Sigmoid colon (tissue), 7 donors: Measurements from ENCODE around the gene HSDL2. TPM values are rescaled to one million over a fixed set of nuclear protein-coding genes. Genes with fewer than 3 reads are reported as not detected.

Source experiments
- DNase-seq: peaks from one replicate; pipeline ENCODE4 v3.0.0-alpha.2; 2019
- H3K27ac ChIP-seq, 4 donors: fragments of 200-600 bp; sonication (generic); one replicate each; pipeline ENCODE4 v1.5.1; 2016 to 2019; ENCODE audit warnings: mild to moderate bottlenecking in 1 of 4
- H3K27me3 ChIP-seq, 3 donors: fragments of 200-600 bp; sonication (generic); one replicate each; pipeline ENCODE4 v1.5.1; 2019; ENCODE audit warnings: mild to moderate bottlenecking in 1 of 3
- H3K36me3 ChIP-seq, 4 donors: fragments of 200-600 bp; sonication (generic); one replicate each; pipeline ENCODE4 v1.5.1; 2016 to 2019
- H3K4me1 ChIP-seq, 4 donors: fragments of 200-600 bp; sonication (generic); one replicate each; pipeline ENCODE4 v1.5.1; 2017 to 2019
- H3K4me3 ChIP-seq, 4 donors: fragments of 200-600 bp; sonication (generic); one replicate each; pipeline ENCODE4 v1.5.1; 2017 to 2019; ENCODE audit warnings: mild to moderate bottlenecking in 2 of 4, moderate library complexity in 1 of 4
- H3K9me3 ChIP-seq, 4 donors: fragments of 200-600 bp in 3 of 4; sonication (generic) in 3 of 4; one replicate each; pipeline versions ENCODE4 v1.5.1 to v1.6.1; 2013 to 2019
- CTCF ChIP-seq, 4 experiments: fragments of 450-650 bp in 3 of 4; fragments of 200-600 bp in 1 of 4; IDR thresholded peaks; one replicate each; pipeline ENCODE4 v1.5.1; 2016 to 2019; ENCODE audit warnings: antibody characterized with exemption in 4 of 4, mild to moderate bottlenecking in 3 of 4, moderate library complexity in 2 of 4
- EP300 ChIP-seq, 4 donors: sonication (generic); formaldehyde crosslinking; IDR thresholded peaks; one replicate each; pipeline ENCODE4 v1.6.1; 2017; ENCODE audit warnings: antibody characterized with exemption in 4 of 4
- POLR2A ChIP-seq, 2 donors: fragments of 450-650 bp; IDR thresholded peaks; one replicate each; pipeline ENCODE4 v1.6.1; 2016; ENCODE audit warnings: antibody characterized with exemption in 2 of 2, mild to moderate bottlenecking in 2 of 2, moderate library complexity in 2 of 2
- POLR2AphosphoS5 ChIP-seq, 4 donors: sonication (generic); formaldehyde crosslinking; IDR thresholded peaks; one replicate each; pipeline ENCODE4 v1.6.1; 2017; ENCODE audit warnings: antibody characterized with exemption in 4 of 4
- WGBS, 2 donors: extraction: QIAGEN DNeasy Blood & Tissue Kit; methylation state at CpG; one replicate each; pipeline ENCODE4 v1.1.7; 2013; 5-methylcytosine and 5-hydroxymethylcytosine counted together
- intact Hi-C: fragments of 100-400 bp; cut with DNase I; formaldehyde crosslinking; loops from one replicate; pipeline ENCODE4 v1.15.1; 2023
- polyA plus RNA-seq, 3 donors: library from polyadenylated mRNA; stranded (reverse); fragments of 200-250 nt; gene quantifications; one replicate each; pipeline ENCODE4 v1.2.3, GENCODE V29; 2013
- total RNA-seq, 4 donors: library from RNA; depleted of rRNA; stranded (reverse); fragments of >200 nt; gene quantifications; one replicate each; pipeline ENCODE4 v1.1.0, GENCODE V29; 2016
- donor health status: healthy with polysubstance abuse.
- donor health status: Bipolar disorder and iron deficiency.
- donor health status: healthy.

HSDL2 gene
- total and polyA plus RNA-seq, 7 donors, result 24.6 to 53.5 (median 39.8) TPM

GRCh38 chr9:112382066-112382465 is 2.2 kb downstream of the HSDL2 start:
- TF ChIP-seq POLR2AphosphoS5 (IDR thresholded peaks at IDR 0.05) (no peak), EP300 (IDR thresholded peaks at IDR 0.05) (no peak), CTCF (IDR thresholded peaks at IDR 0.05) (no peak), POLR2A (IDR thresholded peaks at IDR 0.05) (no peak)
- peaks cover 0 to 52% (median 35%) of the 10 kb centered on the region in 4 donors for H3K4me1 ChIP-seq
- H3K27ac ChIP-seq, result no peak overlapping the region
- peaks cover 0 to 6% (median 0%) of the 10 kb centered on the region in 4 donors for H3K36me3 ChIP-seq
- WGBS, 2 donors, result 89 to 95% methylated on average over 7 of the region's 7 CpGs
- intact Hi-C loops, result loop anchor here (5.0 kb wide), 3 partner anchors 105 to 900 kb away; partner anchors contain the start of genes ECPAS, INIP and KIAA1958
- no peak for DNase-seq
- H3K9me3 ChIP-seq, result no peaks in the 10 kb centered on the region
- no peak overlapping the region for H3K4me3 ChIP-seq
- H3K27me3 ChIP-seq, result no peaks in the 10 kb centered on the region

GRCh38 chr9:112382501-112383364 is 2.8 kb downstream of the HSDL2 start:
- TF ChIP-seq CTCF (IDR thresholded peaks at IDR 0.05), result no peak
- TF ChIP-seq EP300 (IDR thresholded peaks at IDR 0.05), result no peak
- no peak for TF ChIP-seq POLR2A (IDR thresholded peaks at IDR 0.05)
- TF ChIP-seq POLR2AphosphoS5 (IDR thresholded peaks at IDR 0.05), result no peak
- DNase-seq, result no peak
- H3K36me3 ChIP-seq, result peaks cover 0 to 9% (median 0%) of the 10 kb centered on the region in 4 donors
- no peaks in the 10 kb centered on the region for H3K27me3 ChIP-seq
- no peaks in the 10 kb centered on the region for H3K9me3 ChIP-seq
- peaks cover 0 to 47% (median 28%) of the 10 kb centered on the region in 4 donors for H3K4me1 ChIP-seq
- H3K4me3 ChIP-seq, result no peak overlapping the region
- 75 to 83% methylated on average over 11 of the region's 11 CpGs for WGBS, 2 donors
- H3K27ac ChIP-seq, result no peak overlapping the region
- intact Hi-C loops, result loop anchor here (5.0 kb wide), 3 partner anchors 105 to 900 kb away; partner anchors contain the start of genes ECPAS, INIP and KIAA1958

- Histone ChIP-seq H3K4me3 (no peak overlapping the region), H3K9me3 (no peaks in the 10 kb centered on the region), H3K4me1 (peaks cover 0 to 35% (median 16%) of the 10 kb centered on the region in 4 donors), H3K27ac (peak overlapping the region in 1 of 4 donors; percentile 23), H3K36me3 (peaks cover 0 to 9% (median 0%) of the 10 kb centered on the region in 4 donors), H3K27me3 (no peaks in the 10 kb centered on the region)
- TF ChIP-seq POLR2A (IDR thresholded peaks at IDR 0.05) (no peak), POLR2AphosphoS5 (IDR thresholded peaks at IDR 0.05) (no peak), CTCF (IDR thresholded peaks at IDR 0.05) (no peak), EP300 (IDR thresholded peaks at IDR 0.05) (no peak)
- DNase-seq, result no peak
- intact Hi-C loops, result loop anchor here (5.0 kb wide), 3 partner anchors 103 to 902 kb away; partner anchors contain the start of genes ECPAS, INIP and KIAA1958
- WGBS, 2 donors, result 57 to 88% methylated on average over 1 of the region's 1 CpG
Measured at GRCh38 chr9:112384219-112384618, 4.3 kb downstream of the HSDL2 start.

GRCh38 chr9:112384690-112385089 is 4.8 kb downstream of the HSDL2 start:
- peaks cover 0 to 9% (median 0%) of the 10 kb centered on the region in 4 donors for H3K36me3 ChIP-seq
- no peaks in the 10 kb centered on the region for H3K27me3 ChIP-seq
- no peak for TF ChIP-seq EP300 (IDR thresholded peaks at IDR 0.05)
- no peak for TF ChIP-seq CTCF (IDR thresholded peaks at IDR 0.05)
- TF ChIP-seq POLR2A (IDR thresholded peaks at IDR 0.05), result no peak
- TF ChIP-seq POLR2AphosphoS5 (IDR thresholded peaks at IDR 0.05), result no peak
- peaks cover 0 to 35% (median 16%) of the 10 kb centered on the region in 4 donors for H3K4me1 ChIP-seq
- intact Hi-C loops, result loop anchor here (5.0 kb wide), 3 partner anchors 103 to 902 kb away; partner anchors contain the start of genes ECPAS, INIP and KIAA1958
- no peaks in the 10 kb centered on the region for H3K9me3 ChIP-seq
- no peak overlapping the region for H3K4me3 ChIP-seq
- 25 to 44% methylated on average over 5 of the region's 5 CpGs for WGBS, 2 donors
- H3K27ac ChIP-seq, result peak overlapping the region in 1 of 4 donors; percentile 23
- no peak for DNase-seq
